ENCODE measurements around the gene HTR1D. TPM values are rescaled to one million over a fixed set of nuclear protein-coding genes. Genes with fewer than 3 reads are reported as not detected.
"Not testable (repeated sequence)": the region's sequence is repeated elsewhere in the genome, so short reads cannot be mapped to it uniquely, and the experiment has no call there.

The HTR1D gene, protein sequence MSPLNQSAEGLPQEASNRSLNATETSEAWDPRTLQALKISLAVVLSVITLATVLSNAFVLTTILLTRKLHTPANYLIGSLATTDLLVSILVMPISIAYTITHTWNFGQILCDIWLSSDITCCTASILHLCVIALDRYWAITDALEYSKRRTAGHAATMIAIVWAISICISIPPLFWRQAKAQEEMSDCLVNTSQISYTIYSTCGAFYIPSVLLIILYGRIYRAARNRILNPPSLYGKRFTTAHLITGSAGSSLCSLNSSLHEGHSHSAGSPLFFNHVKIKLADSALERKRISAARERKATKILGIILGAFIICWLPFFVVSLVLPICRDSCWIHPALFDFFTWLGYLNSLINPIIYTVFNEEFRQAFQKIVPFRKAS
- under 1 TPM; 0.27 to 0.33 (median 0.29) TPM for polyA plus RNA-seq (ENCODE audit: insufficient read length in 3 of 3)
- long read RNA-seq, donor 1, partial matches to known transcripts = 0 of 1 reads
- long read RNA-seq, donor 1, other reads (novel, unspliced or antisense) = 0 of 1 reads
- long read RNA-seq, donor 2, partial matches to known transcripts = 0 of 3 reads
- long read RNA-seq, donor 2, other reads (novel, unspliced or antisense) = 0 of 3 reads
- long read RNA-seq, donor 3 = 0 reads
- long read RNA-seq, donor 4 = 0 reads
- long read RNA-seq, donor 5 = 0 reads
- long read RNA-seq, donor 6, partial matches to known transcripts = 0 of 1 reads
- long read RNA-seq, donor 6, other reads (novel, unspliced or antisense) = 0 of 1 reads
- long read RNA-seq, donor 7, partial matches to known transcripts = 0 of 1 reads
- long read RNA-seq, donor 7, other reads (novel, unspliced or antisense) = 0 of 1 reads
- long read RNA-seq, donor 8 = 0 reads
- long read RNA-seq, donor 9, partial matches to known transcripts = 0 of 1 reads
- long read RNA-seq, donor 9, other reads (novel, unspliced or antisense) = 0 of 1 reads
- long read RNA-seq, donor 10, partial matches to known transcripts = 0 of 2 reads
- long read RNA-seq, donor 10, other reads (novel, unspliced or antisense) = 0 of 2 reads
- long read RNA-seq, donor 11, partial matches to known transcripts = 0 of 1 reads
- long read RNA-seq, donor 11, other reads (novel, unspliced or antisense) = 0 of 1 reads
- long read RNA-seq, donor 12, partial matches to known transcripts = 0 of 1 reads
- long read RNA-seq, donor 12, other reads (novel, unspliced or antisense) = 0 of 1 reads
- long read RNA-seq, donor 13, partial matches to known transcripts = 0 of 2 reads
- long read RNA-seq, donor 13, other reads (novel, unspliced or antisense) = 0 of 2 reads
- long read RNA-seq, donor 14 = 0 reads
- long read RNA-seq, donor 15 = 0 reads
- long read RNA-seq, donor 16 = 0 reads

GRCh38 chr1:23217421-23218115, at the start of gene HTR1D:
Gene HTR1D (minus strand): TSS chr1:23217502. CDS start chr1:23194219, 23,283 bp downstream.
- peak in 1 of 11 donors; percentile 12 for DNase-seq (ENCODE audit: extremely low read depth in 1 of 11, low read depth in 9 of 11, low spot score in 4 of 11)

- DNase-seq (ENCODE audit: extremely low read depth in 1 of 11, low read depth in 9 of 11, low spot score in 4 of 11) = no peak
Observed at GRCh38 chr1:23263380-23263887, 46.1 kb upstream of the HTR1D start.

DNA sequence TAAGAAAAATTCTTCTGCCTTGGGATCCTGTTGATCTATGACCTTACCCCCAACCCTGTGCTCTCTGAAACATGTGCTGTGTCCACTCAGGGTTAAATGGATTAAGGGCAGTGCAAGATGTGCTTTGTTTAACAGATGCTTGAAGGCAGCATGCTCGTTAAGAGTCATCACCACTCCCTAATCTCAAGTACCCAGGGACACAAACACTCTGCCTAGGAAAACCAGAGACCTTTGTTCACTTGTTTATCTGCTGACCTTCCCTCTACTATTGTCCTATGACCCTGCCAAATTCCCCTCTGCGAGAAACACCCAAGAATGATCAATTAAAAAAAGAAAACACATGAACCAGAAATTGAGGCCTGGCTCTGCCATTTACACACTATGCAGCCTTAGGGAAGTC, 40.8 kb upstream of the HTR1D start:
- not testable (repeated sequence) for DNase-seq (ENCODE audit: extremely low read depth in 1 of 11, low read depth in 9 of 11, low spot score in 4 of 11)

DNA sequence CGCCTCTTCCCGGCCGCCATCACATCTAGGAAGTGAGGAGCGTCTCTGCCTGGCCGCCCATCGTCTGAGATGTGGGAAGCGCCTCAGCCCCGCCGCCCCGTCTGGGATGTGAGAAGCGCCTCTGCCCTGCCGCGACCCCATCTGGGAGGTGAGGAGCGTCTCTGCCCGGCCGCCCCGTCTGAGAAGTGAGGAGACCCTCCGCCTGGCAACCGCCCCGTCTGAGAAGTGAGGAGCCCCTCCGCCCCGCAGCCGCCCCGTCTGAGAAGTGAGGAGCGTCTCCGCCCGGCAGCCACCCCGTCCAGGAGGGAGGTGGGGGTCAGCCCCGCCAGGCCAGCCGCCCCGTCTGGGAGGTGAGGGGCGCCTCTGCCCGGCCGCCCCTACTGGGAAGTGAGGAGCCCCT, 40.1 kb upstream of the HTR1D start:
- DNase-seq (ENCODE audit: extremely low read depth in 1 of 11, low read depth in 9 of 11, low spot score in 4 of 11) = not testable (repeated sequence)

GRCh38 chr1:23254584-23254983, 37.3 kb upstream of the HTR1D start:
- DNase-seq (ENCODE audit: extremely low read depth in 1 of 11, low read depth in 9 of 11, low spot score in 4 of 11) = no peak

- no peak for DNase-seq (ENCODE audit: extremely low read depth in 1 of 11, low read depth in 9 of 11, low spot score in 4 of 11)
Observed at GRCh38 chr1:23251812-23252211, 34.5 kb upstream of the HTR1D start.

GRCh38 chr1:23249787-23250454, 32.6 kb upstream of the HTR1D start:
- peak in 5 of 11 donors; percentile 26 to 32 (median 28) for DNase-seq (ENCODE audit: extremely low read depth in 1 of 11, low read depth in 9 of 11, low spot score in 4 of 11)

DNA sequence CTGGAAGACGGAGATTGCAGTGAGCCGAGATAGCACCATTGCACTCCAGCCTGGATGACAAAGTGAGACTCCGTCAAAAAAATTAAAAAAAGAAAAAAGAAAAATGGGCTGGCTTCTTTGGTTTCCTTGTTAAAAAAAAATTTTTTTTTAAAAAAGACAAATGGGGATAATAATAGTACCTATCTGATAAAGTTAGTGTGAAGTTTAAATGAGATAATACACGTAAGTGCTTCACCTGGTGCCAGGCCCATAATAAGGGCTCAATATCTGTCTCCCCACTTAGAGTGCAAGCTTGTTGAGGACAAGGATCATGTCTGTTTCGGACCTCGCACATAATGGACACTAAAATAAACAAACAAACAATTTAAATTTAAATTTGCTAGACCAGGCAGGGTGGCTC, 30.0 kb upstream of the HTR1D start:
- no peak for DNase-seq (ENCODE audit: extremely low read depth in 1 of 11, low read depth in 9 of 11, low spot score in 4 of 11)

DNA sequence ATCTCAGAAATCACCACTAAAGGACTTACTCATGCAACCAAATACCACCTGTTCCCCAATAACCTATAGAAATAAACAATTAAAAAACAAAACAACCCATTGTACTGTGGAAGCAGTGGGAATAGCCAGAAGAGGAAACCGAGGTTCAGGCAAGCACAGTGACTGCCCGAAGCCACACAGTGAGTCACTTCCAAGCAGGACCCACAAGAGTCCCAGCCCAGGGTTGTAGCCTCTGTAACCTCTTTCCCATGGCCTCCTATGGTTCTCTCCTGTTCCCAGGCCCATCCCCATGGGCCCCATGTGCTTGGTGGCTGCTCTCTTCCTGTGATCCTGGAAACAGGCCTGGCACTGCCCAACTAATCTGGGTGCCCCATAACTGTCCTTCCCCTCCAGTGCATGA, 29.0 kb upstream of the HTR1D start:
- no peak for DNase-seq (ENCODE audit: extremely low read depth in 1 of 11, low read depth in 9 of 11, low spot score in 4 of 11)

DNA sequence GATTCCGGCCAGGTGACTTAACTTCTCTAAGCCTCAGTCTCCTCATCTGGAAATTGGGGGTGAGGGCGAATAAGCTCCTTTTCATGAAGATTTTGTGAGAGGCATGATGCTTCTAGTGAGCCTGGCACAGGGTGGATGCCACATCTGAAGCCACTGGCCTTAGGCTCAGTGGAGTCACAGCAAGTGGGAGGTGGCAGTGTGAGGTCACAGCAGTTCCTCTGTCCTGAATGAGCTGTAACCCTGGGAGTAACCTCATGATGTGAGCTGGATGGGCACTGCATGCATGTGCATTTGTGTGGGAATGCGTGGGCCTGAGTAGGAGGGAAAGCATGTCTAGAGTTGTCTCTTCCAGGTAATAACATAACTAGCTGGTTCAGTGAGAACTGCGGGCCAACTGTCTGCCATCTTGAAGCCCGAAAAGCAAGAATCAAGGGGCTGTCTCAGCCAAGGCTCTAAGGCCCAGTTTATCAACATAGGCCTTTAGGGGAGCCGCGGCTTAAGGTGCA, 27.0 kb upstream of the HTR1D start:
- DNase-seq (ENCODE audit: extremely low read depth in 1 of 11, low read depth in 9 of 11, low spot score in 4 of 11) = no peak

GRCh38 chr1:23242414-23242813, 25.1 kb upstream of the HTR1D start:
- no peak for DNase-seq (ENCODE audit: extremely low read depth in 1 of 11, low read depth in 9 of 11, low spot score in 4 of 11)

- DNase-seq (ENCODE audit: extremely low read depth in 1 of 11, low read depth in 9 of 11, low spot score in 4 of 11) = no peak
Observed at GRCh38 chr1:23239638-23240295, 22.5 kb upstream of the HTR1D start.

DNA sequence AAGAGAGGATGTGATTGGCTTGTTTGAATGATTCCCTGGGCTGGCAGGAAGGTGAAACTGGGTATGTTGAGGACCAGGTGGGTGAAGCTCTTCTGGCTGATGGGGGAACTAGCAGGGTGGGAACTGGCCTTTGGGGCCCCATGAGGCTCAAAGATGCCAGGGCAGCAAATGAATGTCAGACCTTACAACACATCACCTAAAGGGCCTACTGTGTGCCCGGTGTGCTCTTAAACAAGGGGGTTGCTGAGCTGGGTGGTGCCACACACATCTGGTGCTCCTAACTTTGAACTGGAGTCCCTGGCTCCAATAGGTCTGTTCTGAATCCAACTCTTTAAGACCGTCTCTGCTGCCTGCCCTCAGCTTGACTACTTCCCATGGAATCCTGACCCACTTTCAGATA, 21.3 kb upstream of the HTR1D start:
- no peak for DNase-seq (ENCODE audit: extremely low read depth in 1 of 11, low read depth in 9 of 11, low spot score in 4 of 11)

- no peak for DNase-seq (ENCODE audit: extremely low read depth in 1 of 11, low read depth in 9 of 11, low spot score in 4 of 11)
Observed at GRCh38 chr1:23237508-23237907, 20.2 kb upstream of the HTR1D start.

DNA sequence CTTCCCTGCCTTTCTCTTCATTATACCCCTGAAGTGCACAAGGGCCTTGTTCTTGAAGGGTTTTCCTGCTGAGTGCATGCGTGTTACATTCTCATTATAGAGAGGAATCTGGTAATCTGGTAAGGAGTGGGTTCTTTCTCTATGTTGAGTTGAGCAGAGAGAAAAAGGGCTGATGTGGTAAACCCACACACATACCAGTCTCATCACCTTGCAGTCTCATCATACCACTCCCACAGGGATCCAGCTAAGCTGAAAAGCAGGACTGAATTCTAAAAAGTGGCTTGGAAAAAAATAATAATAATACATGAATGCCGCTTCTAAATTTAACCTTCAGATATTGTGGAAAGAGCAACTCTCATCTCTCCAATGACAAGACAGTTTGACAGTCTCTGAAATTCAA, 10.5 kb upstream of the HTR1D start:
- no peak for DNase-seq (ENCODE audit: extremely low read depth in 1 of 11, low read depth in 9 of 11, low spot score in 4 of 11)

DNA sequence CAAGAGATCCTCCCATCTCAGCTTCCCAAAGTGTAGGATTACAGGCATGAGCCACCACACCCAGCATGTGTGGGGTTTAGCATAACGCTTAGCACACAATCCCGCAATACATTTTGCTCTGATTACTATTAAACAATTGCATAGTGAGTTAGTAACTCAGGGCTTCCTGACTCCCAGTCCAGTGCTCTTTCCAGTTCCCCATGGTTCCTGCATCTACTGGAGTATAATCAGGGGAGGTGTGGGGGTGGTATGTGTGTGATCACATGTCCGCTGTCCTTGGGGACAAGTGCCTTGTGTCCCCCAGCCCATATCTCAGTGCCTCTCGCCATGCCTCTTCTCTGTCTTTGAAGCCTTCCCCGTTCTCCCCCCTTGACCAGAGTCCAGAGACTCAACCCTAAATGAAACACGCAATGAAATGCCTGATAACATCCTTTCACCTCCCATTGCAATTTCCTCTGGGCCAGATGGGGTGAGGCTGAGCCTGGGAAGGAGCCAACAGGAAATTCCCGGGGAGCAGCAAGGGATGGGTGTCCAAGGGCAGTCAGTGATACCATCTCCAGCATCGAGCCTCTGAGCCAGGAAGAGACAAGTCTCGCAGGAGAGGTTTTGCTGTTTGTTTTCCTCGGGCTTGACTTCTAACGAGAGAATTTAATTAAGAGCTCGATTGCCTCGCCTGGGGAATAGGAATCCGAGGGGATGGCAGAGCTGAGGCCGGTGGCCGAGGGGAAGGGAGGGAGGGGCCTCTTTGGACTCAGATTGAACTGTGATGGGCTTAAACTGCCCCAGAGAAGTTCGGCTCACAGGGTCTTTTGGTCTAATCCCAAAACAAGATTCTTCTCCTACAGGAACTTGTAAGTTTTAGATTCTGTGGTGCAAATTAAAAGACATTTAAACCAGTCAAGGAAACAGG, 7.7 kb upstream of the HTR1D start:
- DNase-seq (ENCODE audit: extremely low read depth in 1 of 11, low read depth in 9 of 11, low spot score in 4 of 11) = no peak
